Endometrium (tissue), 2 donors: ENCODE results near the gene ISM1.

ENCODE experiments used
- FAIRE-seq: peaks from 2 replicates; lab custom pipeline; 2012; peaks lifted over from hg19 to GRCh38; lab: Jason Lieb, UNC
- donor health status: control.
- donor health status: control.

The ISM1 gene

DNA sequence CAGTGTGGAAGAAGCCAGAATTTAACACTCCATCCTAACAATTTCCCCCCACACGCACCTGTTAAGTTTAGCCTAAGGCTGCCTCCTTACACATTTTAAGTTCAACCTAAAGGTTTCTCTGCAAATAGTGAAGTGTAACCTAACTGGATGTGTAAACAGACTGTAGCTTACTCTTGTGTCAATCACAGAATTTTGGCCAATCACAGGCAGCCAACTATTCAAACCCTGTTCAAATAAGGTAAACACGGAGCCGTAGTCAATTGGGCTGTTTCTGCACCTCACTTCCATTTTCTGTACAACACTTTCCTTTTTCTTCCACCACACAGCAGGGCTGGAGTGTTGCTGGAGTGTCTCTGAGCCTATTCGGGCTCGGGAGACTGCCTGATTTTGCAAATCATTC lies 92.1 kb downstream of the ISM1 start:
- FAIRE-seq, result no peak

DNA sequence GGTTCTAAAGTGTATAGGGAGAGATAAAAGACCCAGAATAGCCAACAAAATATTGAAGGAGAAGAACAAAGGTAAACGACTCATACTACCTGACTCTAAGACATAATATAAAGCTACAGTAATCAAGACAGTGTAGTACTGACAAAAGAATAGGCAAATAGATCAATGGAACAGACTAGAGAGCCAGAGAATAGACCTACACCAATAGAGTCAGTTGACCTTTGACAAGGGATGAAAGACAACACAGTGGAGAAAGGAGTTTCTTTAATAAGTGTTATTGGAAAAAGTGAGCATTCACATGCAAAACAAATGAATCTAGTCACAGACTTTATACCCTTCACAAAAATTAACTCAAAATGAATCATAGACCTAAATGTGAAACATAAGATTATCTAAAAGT lies 96.4 kb downstream of the ISM1 start:
- FAIRE-seq, result no peak

DNA sequence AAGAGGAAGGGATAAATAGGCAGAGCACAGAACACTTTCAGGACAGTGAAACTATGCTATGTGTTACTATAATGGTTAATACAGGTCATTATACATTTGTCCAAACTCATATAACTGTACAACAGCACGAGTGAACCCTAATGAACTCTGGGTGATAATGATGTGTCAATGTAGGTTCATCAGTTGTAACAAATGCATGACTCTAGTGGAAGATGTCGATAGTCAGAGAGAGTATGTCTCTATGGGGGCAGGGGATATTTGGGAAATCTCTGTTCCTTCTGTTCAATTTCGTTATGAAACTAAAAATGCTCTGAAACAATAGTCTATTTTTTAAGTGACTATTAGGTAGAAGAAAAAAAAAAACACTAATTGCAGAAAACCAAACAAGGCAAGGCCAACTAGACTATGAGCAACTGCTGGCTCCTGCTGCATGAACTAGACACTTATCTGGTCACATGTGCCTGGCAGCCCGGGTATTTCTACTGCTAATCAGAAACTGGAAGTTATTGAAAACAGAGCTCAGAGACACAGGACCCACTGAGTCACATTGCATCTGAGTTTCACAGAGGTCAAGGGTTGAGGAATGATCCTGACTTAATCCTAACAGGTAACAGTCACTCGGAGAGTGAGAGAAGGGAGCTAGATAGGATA lies 97.9 kb downstream of the ISM1 start:
- FAIRE-seq, result no peak

DNA sequence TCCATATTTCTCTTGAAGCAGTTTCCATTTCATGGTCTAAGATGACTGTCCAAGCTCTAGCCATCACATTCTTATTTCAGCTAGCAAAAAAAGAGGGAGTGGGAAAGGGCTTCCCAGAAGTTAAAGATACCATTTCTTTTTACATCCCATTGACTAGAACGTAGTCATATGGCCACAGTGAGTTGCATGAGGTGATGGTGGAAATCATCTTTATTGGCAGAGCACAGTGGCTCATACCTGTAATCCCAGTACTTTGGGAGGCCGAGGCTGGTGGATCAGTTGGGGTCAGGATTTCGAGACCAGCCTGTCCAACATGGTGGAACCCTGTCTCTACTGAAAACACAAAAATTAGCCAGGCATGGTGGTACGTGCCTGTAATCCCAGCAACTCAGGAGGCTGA lies 99.6 kb downstream of the ISM1 start:
- no peak for FAIRE-seq

DNA sequence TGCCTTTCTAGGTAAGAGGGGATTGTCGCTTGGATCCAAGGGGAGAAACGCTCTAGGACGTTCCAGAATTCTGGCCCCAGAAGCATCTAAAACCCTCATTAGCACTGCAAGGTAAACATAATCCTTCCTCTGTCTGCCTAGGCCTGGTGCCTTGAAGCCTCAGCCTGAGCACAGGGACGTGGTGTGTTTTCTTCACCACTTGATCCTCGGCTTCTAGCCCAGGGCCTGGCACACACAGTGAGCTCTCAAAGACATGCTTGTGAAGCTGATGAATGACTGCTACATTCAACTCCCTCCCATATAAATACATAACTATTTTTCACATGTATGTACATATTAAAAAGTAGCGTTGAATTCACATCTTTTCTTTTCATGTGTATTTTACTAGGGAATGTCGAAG lies 100.3 kb downstream of the ISM1 start:
- FAIRE-seq, result no peak

DNA sequence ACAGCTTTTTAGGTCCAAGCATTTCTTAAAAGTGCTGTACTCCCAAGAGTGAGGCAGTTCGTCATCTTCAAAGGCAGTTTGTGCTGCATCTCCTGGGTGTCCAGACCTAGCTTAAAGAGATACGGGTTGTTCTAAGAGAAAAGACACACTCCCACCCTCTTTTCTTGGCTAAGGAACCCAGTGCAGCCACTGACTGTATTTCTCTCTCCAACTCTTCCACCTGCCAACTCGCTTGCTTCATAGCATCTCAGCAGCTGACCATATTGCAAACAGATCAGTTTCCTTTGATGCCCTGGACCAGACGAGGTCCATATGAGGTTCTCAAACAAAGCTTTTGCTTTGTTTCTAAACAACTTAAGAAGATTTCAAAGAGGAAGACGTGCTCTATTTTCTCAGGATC lies 101.1 kb downstream of the ISM1 start:
- no peak for FAIRE-seq

DNA sequence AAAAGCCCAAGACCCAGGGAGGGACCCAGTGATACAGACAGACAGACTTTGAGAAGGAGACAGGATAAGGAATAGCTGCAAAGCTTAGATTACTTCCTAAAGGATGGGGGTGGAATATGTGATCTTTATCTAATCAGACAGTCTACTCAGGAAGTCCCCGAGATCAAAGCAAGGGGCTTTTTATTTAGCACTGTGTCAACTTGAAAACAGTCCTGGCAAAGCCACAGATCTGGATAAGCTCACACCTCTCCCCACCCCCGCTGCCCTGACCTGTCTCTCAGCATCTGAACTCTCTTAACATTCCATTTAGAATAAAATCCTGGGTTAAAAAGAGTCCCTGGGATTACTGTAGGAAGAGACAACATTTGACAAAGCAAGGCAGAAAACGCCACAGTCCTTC lies 101.5 kb downstream of the ISM1 start:
- no peak for FAIRE-seq

DNA sequence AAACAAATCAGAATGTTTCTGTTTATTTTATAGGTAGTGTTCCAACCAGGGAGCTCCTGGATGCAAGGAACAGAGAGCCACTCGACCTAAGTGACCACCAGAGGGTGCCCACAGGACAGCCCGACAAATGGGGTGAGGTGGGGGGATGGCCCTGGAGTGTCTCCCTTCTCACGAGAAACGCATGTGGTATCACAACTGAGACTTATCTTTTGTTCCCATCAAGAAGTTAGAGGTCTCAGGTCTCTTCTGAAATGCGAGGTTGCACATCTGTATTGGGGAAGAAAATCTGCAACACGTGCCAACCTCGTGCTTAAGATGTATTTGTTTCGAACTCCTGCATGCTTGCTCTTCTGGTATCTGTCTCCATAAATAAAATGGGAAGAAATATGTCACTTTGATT lies 104.0 kb downstream of the ISM1 start:
- no peak for FAIRE-seq

DNA sequence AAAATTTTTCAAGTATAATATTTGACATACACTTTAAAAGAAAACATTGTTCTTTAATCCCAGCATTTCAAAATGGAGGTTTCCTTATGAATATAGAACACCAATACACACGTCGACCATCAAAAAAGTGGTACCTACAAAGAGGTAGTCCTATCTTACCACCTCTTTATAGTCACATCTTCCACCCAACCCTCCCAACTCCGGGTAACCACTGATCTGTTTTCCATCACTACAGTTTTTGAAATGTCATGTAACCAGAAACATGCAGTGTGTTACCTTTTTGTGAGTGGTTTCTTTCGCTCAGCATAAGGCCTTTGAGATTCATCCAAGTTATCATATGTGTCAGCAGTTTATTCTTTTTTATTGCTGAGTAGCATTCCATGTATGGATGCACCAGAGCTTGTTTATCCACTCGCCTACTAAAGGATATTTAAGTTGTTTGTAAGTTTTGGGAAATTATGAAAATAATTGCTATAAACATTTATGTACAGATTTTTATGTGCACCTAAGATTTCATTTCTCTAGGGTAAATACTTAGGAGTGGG lies 104.8 kb downstream of the ISM1 start:
- no peak for FAIRE-seq

DNA sequence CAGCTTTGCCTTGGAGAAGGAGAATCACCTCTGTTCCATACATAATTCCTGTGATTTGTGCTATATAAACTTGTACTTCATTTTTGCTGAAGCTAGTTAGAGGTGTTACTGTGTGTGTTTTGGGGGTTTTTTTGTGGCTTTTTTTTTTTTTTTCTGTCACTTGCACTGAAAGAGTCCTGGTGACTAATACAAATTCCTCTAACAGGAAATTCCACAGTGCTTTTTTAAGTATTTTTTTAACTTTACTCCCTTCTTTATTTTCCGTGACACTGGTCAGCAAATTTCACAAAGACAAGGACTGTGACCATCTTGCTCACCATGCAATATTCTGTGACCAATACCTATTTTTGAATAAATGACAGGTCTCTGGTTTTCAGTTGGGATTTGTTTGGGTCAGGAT lies 110.5 kb downstream of the ISM1 start:
- FAIRE-seq, result no peak

DNA sequence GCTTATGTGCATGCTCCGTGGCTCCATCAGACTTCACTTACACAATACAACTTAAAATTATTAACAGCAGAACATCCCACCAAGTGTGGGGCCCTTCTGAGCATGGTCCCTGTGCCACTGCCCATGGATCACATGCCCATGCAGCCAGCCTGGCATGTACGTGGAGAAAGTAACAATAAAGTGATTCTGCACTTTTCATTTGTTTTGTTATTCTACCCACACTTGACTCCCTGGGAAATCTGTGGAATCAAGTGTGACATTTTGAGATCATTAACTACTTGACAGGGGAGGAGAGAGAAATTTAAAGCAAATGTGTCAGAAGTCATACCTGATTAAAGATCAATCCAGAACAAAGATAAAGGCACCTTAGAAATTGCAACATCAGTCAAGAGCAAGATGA lies 112.0 kb downstream of the ISM1 start:
- no peak for FAIRE-seq

DNA sequence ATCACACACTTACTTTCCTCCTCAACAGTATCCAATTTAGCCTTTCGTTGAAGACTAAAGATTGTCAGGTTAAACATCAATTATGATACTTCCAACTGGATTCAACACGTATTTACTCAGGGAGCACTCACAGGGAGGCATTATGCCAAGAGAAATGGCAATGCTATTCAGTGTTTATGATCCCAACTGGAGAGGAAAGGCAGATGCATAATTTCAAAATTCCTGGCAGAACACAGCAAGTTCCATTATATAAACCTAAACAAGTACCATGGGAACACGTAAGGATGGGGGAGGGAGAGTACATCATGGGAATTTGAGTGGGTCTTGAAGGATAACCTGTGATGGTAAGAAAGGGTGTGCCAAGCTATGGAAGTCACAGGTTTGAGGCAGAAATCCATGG lies 112.7 kb downstream of the ISM1 start:
- FAIRE-seq, result no peak

DNA sequence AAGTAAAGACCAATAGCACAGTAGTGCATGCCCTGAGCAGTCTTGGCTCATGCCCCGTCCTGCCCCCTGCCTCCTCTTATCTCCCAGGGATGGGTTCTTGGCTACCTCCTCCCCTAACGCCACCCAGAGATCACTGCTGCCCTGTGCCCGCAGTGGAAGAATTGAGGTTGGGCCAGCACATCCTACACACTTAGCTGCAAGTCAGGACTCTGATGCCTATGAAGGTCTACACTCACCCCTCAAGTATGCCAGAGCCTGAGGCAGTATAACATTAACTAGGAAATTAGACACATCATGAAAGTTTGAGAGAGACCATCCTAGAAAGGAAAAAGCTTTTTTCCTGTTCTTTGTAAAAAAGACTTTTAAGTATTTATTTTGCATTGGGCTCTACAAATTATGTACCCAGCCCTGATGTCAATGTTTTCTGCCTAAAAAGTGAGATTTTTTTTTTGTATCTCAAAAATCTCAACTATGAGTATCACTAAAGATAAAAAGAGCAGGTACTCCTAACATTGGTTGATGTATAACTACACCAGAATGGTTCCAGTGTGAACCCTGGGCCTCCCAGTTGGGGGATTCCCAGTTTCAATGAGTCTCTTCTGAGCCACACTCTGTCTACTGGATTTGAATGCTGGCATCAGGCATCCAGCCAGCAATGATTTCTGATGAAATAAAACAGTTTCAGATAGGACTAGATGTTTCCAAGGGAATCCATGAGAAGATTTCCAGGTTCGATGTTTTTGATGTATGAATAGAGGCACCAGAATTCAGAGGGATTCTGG lies 115.4 kb downstream of the ISM1 start:
- no peak for FAIRE-seq

DNA sequence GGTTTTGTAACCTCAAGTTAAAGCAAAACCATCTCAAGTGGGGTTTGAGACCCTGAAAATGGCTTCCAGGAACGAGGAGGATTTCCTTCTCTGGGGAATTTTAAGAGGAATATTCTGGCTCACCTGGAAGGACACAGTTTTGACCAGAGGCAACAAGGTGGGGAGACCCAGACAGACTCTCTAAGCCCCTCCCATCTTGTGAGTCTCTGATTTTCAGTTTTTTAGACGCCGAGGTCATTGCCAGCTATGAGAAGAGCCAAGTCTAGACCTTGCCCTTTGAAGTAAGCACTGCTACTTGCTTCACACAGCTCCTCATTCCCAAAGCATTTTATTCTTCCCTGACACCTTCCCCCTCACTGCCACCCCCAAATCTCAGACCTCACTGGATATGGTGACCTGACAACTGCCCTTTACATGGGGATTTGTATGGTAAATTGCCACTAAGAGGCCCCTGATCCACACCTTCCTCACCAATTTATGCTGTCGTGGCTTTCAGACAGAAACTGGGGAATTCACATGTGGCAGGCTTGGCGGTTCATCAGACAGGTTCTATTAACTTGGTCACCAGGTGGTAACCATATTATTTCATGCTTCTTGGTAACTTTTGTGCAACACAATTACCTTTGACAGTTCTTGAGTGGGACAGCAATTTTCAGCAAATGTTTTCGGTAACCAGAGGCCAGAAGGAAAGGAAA lies 116.2 kb downstream of the ISM1 start:
- no peak for FAIRE-seq

DNA sequence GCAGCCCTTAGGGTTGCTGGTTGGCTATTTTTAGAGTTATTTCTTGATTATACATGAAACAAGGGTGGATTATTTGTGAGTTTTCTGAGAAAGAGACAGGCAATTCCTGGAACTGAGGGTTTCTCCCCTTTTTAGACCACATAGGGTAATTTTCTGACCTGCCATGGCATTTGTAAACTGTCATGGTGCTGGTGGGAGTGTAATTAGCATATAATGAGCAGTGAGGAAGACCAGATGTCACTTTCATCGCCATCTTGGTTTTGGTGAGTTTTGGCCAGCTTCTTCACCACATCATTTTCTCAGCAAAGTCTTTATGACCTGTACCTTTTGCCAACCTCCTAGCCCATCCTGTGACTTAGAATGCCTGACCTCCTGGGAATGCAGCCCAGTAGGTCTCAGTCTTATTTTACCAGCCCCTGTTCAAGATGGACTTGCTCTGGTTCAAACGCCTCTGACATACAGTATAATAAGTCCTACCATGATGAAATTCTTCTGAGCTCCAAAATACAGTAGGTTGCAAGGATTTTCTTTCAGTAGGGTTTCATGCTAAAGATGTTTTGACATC lies 117.1 kb downstream of the ISM1 start:
- FAIRE-seq, result no peak

DNA sequence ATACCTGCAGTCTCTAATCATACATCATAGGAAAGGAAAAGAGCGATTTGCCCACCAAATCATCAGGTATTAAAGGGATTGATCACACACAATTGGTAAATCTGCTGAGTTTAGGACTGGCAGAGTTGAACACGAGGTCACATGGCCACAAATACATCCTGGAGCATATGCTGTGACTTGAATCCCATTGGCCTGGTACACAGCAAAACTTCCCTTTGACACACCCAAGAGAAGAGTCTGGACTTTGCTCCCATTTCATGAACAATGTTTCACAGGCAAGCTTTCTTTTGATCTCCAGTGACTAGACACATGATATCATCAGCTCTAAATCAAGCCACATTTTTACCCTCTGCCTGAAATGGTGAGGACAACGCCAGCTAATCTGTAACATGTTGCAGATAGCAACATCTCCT lies 117.9 kb downstream of the ISM1 start:
- FAIRE-seq, result no peak

DNA sequence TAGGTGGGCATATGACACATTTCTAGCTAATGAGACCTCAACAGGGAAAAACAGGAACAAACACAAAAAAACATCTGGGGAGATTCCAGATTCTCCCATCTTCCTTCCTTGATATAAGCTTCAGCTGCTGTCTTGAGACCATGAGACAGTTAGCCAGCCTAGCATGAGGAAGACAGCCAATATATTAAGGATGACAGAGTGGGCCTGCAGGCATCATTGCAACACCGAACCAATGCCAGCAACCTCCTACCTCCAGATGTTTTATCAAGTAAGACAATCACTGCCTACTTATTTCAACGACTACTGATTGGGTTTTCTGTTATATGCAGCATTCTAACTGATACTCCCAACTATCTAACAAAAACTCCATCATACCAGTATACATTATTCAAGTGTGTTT lies 119.0 kb downstream of the ISM1 start:
- FAIRE-seq, result no peak

DNA sequence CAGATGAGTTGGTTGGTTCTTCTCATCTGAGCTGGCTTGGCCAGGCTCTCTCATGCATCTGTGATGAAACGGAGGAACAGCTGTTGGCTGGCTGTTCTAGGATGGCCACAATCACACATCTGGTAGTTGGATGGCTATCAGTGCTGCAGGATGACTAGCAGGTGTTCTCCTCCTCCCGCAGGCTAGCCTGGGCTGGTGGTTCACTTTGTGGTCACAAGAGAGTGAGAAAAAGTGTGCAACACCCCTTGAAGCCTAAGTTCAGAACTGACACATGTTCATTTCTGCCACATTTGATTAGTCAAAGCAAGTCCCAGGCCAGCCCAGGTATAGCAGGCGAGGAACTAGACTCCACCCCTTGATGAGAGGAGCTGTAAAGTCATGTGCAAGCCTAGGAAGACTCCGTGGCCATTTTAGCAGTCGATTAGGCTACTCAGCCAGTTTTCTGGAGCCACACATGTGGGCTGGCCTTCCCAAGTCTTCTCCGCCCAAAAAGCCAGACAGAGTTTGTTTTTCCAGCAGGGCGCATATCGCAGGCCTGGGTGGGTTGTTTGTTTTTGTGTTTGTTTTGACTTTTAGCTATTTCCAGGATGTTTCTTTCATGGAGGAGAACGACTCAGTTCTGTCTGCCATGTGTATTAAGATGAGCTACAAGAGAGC lies 120.8 kb downstream of the ISM1 start:
- peak; percentile 45 for FAIRE-seq

DNA sequence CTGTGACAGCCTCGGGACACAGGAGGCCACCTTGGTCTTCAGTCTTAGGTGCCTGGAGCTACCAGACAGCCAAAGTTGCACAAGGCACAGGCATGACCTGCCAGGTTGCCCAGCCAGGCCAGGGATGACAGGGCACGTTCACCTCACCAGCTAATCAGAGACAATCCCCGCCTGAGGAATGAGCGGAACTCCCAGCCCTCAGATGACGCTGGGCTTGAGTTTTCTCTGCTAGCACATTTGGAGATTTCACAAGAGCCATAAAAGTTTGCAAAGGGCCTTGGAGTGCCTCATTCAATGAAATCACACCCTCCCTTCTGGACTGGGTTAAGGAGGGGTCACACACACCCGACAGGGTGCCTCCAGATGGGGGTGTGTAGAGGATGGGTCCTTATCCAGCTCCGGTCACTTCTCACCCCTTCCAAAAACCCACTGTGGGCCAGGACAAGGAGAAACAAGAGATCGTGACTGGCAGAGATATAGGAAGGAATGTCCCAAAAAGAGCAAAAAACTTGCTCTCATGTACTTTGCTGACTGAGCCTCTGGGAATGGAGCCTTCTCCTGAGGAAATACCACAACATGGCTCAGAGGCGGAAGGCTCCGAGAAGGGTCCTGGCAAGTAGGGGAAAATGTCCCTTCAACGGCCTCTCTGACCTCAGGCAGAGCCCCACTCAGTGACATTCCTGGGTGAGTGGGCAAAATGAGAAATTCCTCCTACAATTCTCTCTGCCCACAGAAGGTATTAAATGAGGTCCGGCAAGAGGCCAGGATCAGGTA lies 121.6 kb downstream of the ISM1 start:
- no peak for FAIRE-seq

DNA sequence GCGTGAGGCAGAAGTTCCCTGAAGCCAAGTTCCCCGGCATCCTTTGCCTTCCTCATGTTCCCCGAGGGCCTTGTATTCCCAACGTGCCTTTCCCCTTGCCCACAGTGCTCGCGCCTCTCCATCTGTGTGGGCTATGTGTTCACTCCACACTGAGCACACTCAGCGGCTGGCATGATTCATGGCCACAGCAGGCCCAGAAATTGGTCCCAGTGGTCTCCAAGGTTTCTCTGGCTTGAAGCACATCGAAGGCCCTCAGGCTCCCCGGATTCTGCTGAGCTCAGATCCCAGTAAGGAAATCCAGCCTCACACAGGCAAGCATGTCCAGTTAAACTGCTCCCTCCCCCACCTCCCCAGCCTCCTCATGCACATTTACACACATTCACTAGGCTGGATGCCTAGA lies 123.6 kb downstream of the ISM1 start:
- no peak for FAIRE-seq
